Smooth muscle cell (in vitro differentiated cells): ENCODE results near the gene ADGRG1. TPM values are rescaled to one million over a fixed set of nuclear protein-coding genes. Genes with fewer than 3 reads are reported as not detected.

Experiments used
- DNase-seq: peaks from one replicate; lab custom pipeline; 2025; ENCODE audit not compliant: unreplicated experiment; lab: John Stamatoyannopoulos, UW
- H2AFZ ChIP-seq: fragments of 200-600 bp; sonication (generic); 2 replicates; pipeline ENCODE4 v1.6.0; 2016; ENCODE audit warnings: antibody characterized with exemption, low read depth, mild to moderate bottlenecking
- H3F3A ChIP-seq: fragments of 200-600 bp; sonication (generic); 2 replicates; pipeline ENCODE4 v1.6.0; 2017; ENCODE audit warnings: antibody characterized with exemption, low read depth
- H3K27ac ChIP-seq: fragments of 200-600 bp; sonication (generic); 2 replicates; pipeline ENCODE4 v1.5.1; 2016; ENCODE audit warnings: low read depth, mild to moderate bottlenecking
- H3K27me3 ChIP-seq: fragments of 200-600 bp; sonication (generic); 2 replicates; pipeline ENCODE4 v1.6.1; 2016; ENCODE audit warnings: low read depth, mild to moderate bottlenecking
- H3K36me3 ChIP-seq: fragments of 200-600 bp; sonication (generic); 2 replicates; pipeline ENCODE4 v1.5.1; 2016; ENCODE audit warnings: low read depth
- H3K4me1 ChIP-seq: fragments of 200-600 bp; sonication (generic); 2 replicates; pipeline ENCODE4 v1.5.1; 2016; ENCODE audit warnings: low read depth
- H3K4me2 ChIP-seq: fragments of 200-600 bp; sonication (generic); 2 replicates; pipeline ENCODE4 v1.6.0; 2016; ENCODE audit warnings: mild to moderate bottlenecking
- H3K4me3 ChIP-seq: fragments of 200-600 bp; sonication (generic); 2 replicates; pipeline ENCODE4 v1.5.1; 2016; ENCODE audit warnings: mild to moderate bottlenecking
- H3K79me2 ChIP-seq: fragments of 200-600 bp; sonication (generic); 2 replicates; pipeline ENCODE4 v1.6.0; 2016; ENCODE audit warnings: low read depth, mild to moderate bottlenecking
- H3K9ac ChIP-seq: fragments of 200-600 bp; sonication (generic); 2 replicates; pipeline ENCODE4 v1.6.0; 2016; ENCODE audit warnings: low read depth
- H3K9me3 ChIP-seq: fragments of 200-600 bp; sonication (generic); replicated peaks from 2 replicates; pipeline ENCODE4 v1.5.1; 2016; ENCODE audit warnings: low read depth
- H4K20me1 ChIP-seq: fragments of 200-600 bp; sonication (generic); 2 replicates; pipeline ENCODE4 v1.6.0; 2016; ENCODE audit warnings: low read depth
- CTCF ChIP-seq: fragments of 200-600 bp; sonication (generic); IDR thresholded peaks from 2 replicates; pipeline ENCODE4 v1.5.1; 2017; ENCODE audit warnings: borderline replicate concordance, mild to moderate bottlenecking, antibody characterized with exemption; ENCODE audit not compliant: insufficient read depth, poor library complexity, severe bottlenecking
- WGBS: methylation state at CpG from one replicate; pipeline ENCODE4 v1.1.7; 2016; ENCODE audit warnings: low lambda C conversion rate; 5-methylcytosine and 5-hydroxymethylcytosine counted together
- polyA plus RNA-seq: library from polyadenylated mRNA; unstranded; fragments of >200 nt; fragmentation: Nextera tagmentation; extraction: Ambion mirVana; gene quantifications from 2 replicates; pipeline ENCODE4 v1.2.1, GENCODE V29; 2016
- total RNA-seq: library from RNA; depleted of rRNA; stranded (reverse); fragments of >200 nt; gene quantifications from 2 replicates; pipeline ENCODE4 v1.2.3, GENCODE V29; 2014

The ADGRG1 gene
- total and polyA plus RNA-seq, 2 experiments from 2014 or later: 15.3 to 32.0 TPM

DNA sequence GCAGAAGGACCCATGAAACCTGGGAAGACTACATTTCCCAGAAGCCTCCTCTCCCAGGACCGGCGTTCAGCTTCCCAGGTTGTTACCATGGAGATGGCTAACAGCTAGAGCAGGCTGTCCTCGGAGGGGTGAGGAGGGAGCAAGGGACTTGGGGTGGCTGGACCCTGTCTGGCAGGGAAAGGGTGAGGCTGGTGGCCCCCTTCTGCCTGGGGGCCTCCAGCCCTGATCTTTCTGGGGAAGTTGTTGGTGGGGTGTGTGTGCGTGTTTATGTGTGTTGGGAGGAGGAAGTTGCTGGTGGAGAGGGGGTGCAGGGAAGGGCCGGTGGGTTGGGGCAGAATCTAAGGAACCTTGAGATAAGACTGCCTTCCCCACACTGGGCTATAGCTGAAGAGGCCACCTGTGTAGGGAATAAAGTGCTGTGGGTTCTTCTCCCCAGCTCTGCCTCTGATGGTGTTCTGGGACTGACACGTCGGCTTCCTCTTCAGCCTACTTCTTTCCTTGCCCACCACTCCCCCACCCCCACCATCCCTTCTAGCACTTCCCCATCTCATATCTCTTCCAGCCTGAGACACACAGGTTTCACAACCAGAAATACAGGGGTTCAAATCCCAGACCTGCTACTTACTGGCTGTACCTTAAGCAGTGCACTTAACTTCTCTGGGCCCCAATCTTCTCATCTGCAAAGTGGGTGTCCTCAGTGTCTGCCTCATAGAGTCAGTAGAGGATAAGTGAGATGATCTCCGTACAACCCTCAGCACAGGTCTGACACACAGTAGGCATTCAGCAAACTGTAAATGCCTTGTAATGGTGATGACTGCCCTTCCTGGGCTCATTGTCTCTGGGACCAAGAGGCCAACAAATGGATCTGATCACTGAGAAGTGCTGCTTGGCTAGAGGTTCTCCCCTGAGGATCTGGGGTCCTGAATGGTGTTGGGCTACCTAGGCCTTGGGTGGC is 66.6 kb downstream of the ADGRG1 start, which contains the start of gene DRC7:
TSS of gene DRC7 (plus strand) at position 82 of the 955 bp plus-strand sequence. CDS start 3,144 bp downstream, outside the sequence.
- H3K4me1 ChIP-seq: no peaks in the 10 kb centered on the region
- TF ChIP-seq CTCF: no peak
- H3K79me2 ChIP-seq: no peaks in the 10 kb centered on the region
- H3K4me2 ChIP-seq: peak within 1 kb of the TSS; percentile 66
- H3F3A ChIP-seq: no peaks in the 10 kb centered on the region
- 49% methylated on average over 8 of the region's 8 CpGs for whole genome bisulfite sequencing
- no peak for DNase-seq
- peak within 1 kb of the TSS; percentile 26 for H3K4me3 ChIP-seq
- no peaks in the 10 kb centered on the region for H3K9me3 ChIP-seq
- no peaks in the 10 kb centered on the region for H3K27me3 ChIP-seq
- H4K20me1 ChIP-seq: no peaks in the 10 kb centered on the region
- no peaks in the 10 kb centered on the region for H3K36me3 ChIP-seq
- H2AFZ ChIP-seq: no peak within 1 kb of the TSS
- no peak within 1 kb of the TSS for H3K27ac ChIP-seq
- H3K9ac ChIP-seq: no peak within 1 kb of the TSS

DNA sequence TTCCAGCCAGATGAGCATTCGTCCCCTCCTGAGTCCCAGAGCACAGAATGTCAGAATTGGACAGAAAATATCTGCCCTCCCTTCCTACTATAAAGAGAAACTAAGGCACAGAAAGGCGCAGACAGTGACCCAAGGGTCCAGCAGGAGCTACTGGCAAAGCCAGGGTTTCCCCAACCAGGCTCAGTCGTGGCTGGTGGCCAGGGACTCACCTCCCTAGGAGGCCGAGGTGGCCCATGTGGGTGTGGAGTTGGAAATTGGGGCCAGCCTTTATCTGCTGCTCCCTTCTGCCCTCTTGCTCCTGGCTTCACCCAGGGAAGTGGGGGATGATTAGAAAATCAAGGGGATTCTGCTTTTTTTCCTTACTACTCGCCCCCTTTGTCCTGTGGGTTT is 67.2 kb downstream of the ADGRG1 start:
- H3K36me3 ChIP-seq: no peaks in the 10 kb centered on the region
- no peaks in the 10 kb centered on the region for H3K4me1 ChIP-seq
- TF ChIP-seq CTCF: no peak
- H3K9ac ChIP-seq: no peak overlapping the region
- no peaks in the 10 kb centered on the region for H3K79me2 ChIP-seq
- H3K4me3 ChIP-seq: no peak overlapping the region
- H3K27me3 ChIP-seq: no peaks in the 10 kb centered on the region
- no peaks in the 10 kb centered on the region for H3K9me3 ChIP-seq
- no peak overlapping the region for H2AFZ ChIP-seq
- H3K4me2 ChIP-seq: no peak overlapping the region
- DNase-seq: no peak
- H3F3A ChIP-seq: no peaks in the 10 kb centered on the region
- no peak overlapping the region for H3K27ac ChIP-seq
- no peaks in the 10 kb centered on the region for H4K20me1 ChIP-seq
- WGBS: 92% methylated on average over 5 of the region's 5 CpGs

DNA sequence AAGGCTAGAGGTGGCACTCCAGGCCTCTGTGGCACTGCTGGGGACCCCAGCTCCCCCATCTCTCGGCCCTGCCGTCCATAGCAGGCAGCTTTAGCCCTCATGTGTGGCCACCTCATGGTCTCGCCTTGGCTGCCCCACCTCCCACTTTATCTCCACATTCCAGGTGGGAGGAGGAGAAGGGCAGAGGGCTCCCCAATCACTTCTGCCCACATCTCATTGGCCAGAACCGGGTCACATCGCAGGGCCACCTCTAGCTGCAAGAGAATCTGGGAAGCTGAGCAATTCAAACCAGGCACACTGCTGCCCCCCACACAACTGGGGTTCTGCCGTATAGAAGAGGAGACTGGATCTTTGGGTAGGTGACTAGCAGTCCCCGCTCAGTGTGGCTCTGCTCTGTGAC is 67.8 kb downstream of the ADGRG1 start:
- Histone ChIP-seq H3K9me3 (no peaks in the 10 kb centered on the region), H3K9ac (no peak overlapping the region), H3K4me1 (no peaks in the 10 kb centered on the region), H3K27ac (no peak overlapping the region), H4K20me1 (no peaks in the 10 kb centered on the region), H3K27me3 (no peaks in the 10 kb centered on the region), H3K4me3 (no peak overlapping the region), H3K4me2 (no peak overlapping the region), H3F3A (no peaks in the 10 kb centered on the region), H3K36me3 (no peaks in the 10 kb centered on the region), H3K79me2 (no peaks in the 10 kb centered on the region), H2AFZ (no peak overlapping the region)
- no peak for TF ChIP-seq CTCF
- DNase-seq: no peak
- 89% methylated on average over 7 of the region's 7 CpGs for WGBS
